ENCODE measurements around the gene ZSCAN4. TPM values are rescaled to one million over a fixed set of nuclear protein-coding genes. Genes with fewer than 3 reads are reported as not detected.

Gene ZSCAN4
- total RNA-seq, 1 experiment from 2014 or later: not detected

- no peak overlapping the region for H2AFZ ChIP-seq (ENCODE audit: low read length)
- H4K8ac ChIP-seq (replicated peaks; ENCODE audit: insufficient read length, low read depth, low read length): no peak overlapping the region
- H4K20me1 ChIP-seq (ENCODE audit: control insufficient read depth, insufficient read depth, insufficient read length): no peaks in the 10 kb centered on the region
- TF ChIP-seq CTCF (conservative IDR thresholded peaks at IDR 0.05): no peak
- no peaks in the 10 kb centered on the region for H3K4me1 ChIP-seq (ENCODE audit: insufficient read depth, low read length)
- no peak overlapping the region for H4K91ac ChIP-seq (ENCODE audit: insufficient read length, low read depth, low read length)
- no peak overlapping the region for H3K56ac ChIP-seq (ENCODE audit: insufficient read length, low read depth, low read length)
- no peak overlapping the region for H3K4me3 Mint-ChIP-seq
- no peaks in the 10 kb centered on the region for H3K27me3 ChIP-seq (ENCODE audit: insufficient read depth, low read length)
- no peaks in the 10 kb centered on the region for H3K4me1 Mint-ChIP-seq
- no peak for DNase-seq
- H2AK5ac ChIP-seq (ENCODE audit: insufficient read length, low read length): no peak overlapping the region
- no peak overlapping the region for H3K23ac ChIP-seq (ENCODE audit: insufficient read length, low read depth, low read length)
- peaks cover 71% of the 10 kb centered on the region for H3K9me3 ChIP-seq (ENCODE audit: control insufficient read depth, low read depth, low read length)
- peaks cover 93 to 98% of the 10 kb centered on the region in 2 experiments for H3K9me3 Mint-ChIP-seq
- no peaks in the 10 kb centered on the region for H3K23me2 ChIP-seq (ENCODE audit: insufficient read length, low read depth, low read length, poor library complexity, severe bottlenecking)
- H3K27me3 Mint-ChIP-seq (ENCODE audit: low read depth): no peaks in the 10 kb centered on the region; the same call in none of the 2 replicates
- H3K14ac ChIP-seq (ENCODE audit: insufficient read depth, low read length): no peak overlapping the region
- no peak overlapping the region for H3K27ac ChIP-seq (ENCODE audit: insufficient read length, low read depth, low read length)
- no peak overlapping the region for H3K4me2 ChIP-seq (ENCODE audit: insufficient read depth, insufficient read length, low read length)
- no peak overlapping the region for H4K5ac ChIP-seq (ENCODE audit: insufficient read length, low read depth, low read length)
- peaks cover 94 to 98% (median 97%) of the 10 kb centered on the region in 3 experiments for H3K36me3 Mint-ChIP-seq (ENCODE audit: insufficient read depth in 1 of 3, low read depth in 3 of 3)
- H3K4ac ChIP-seq (ENCODE audit: low read depth, low read length): no peak overlapping the region
- H2BK120ac ChIP-seq (ENCODE audit: low read depth, low read length, poor library complexity, severe bottlenecking): no peak overlapping the region
- peaks cover 32% of the 10 kb centered on the region; the same call in 1 of the 2 replicates for H3K79me2 ChIP-seq (ENCODE audit: insufficient read depth, low read length)
- H3K9ac ChIP-seq (ENCODE audit: extremely low read depth, insufficient read length, low read length): no peak overlapping the region
- H3K27ac Mint-ChIP-seq: no peak overlapping the region
- H2BK12ac ChIP-seq (ENCODE audit: insufficient read length, low read depth, low read length): no peak overlapping the region
- no peak overlapping the region for H2BK5ac ChIP-seq (ENCODE audit: insufficient read length, low read length)
- H3K79me1 ChIP-seq (ENCODE audit: insufficient read depth, low read depth, low read length, poor library complexity, severe bottlenecking): peaks cover 10% of the 10 kb centered on the region
- no CpG with 5 or more reads among the region's 10 CpGs for WGBS (ENCODE audit: extremely low coverage, insufficient read length, low lambda C conversion rate)
- H3K18ac ChIP-seq (ENCODE audit: insufficient read length, low read depth, low read length): no peak overlapping the region
- no peak overlapping the region for H2BK20ac ChIP-seq (ENCODE audit: low read depth, low read length, poor library complexity, severe bottlenecking)
- no peak overlapping the region for H2BK15ac ChIP-seq (ENCODE audit: low read depth, low read length)
- no peak overlapping the region for H3T11ph ChIP-seq (ENCODE audit: low read length)
These were observed 47.9 kb upstream of the ZSCAN4 start for GRCh38 chr19:57620673-57621348.

Data from H9 (cell line).